Measurements from ENCODE around the gene CLDN14.

DNA sequence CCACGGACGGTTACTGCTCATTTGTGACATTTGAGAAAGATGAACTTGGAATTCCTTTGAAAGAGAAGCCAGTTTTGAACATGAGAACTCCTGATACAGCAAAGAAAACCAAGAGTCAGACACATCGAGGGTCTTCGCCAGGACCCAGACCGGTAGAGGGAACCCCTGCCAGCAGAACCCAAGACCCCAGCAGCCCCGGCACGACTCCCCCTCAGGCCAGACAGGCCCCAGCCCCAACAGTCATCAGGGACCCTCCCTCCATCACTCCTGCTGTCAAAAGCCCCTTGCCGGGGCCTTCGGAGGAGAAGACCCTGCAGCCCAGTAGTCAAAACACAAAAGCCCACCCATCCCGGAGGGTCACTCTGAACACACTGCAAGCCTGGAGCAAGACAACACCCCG, 67.0 kb downstream of the CLDN14 start:
- TF ChIP-seq POLR2A (IDR thresholded peaks at IDR 0.05; ENCODE audit: low read depth, low read length) = no peak
- no peak for TF ChIP-seq POLR2AphosphoS5 (IDR thresholded peaks at IDR 0.05; ENCODE audit: low read depth, low read length)
- TF ChIP-seq PAX5 (IDR thresholded peaks at IDR 0.05; ENCODE audit: insufficient read depth, low read length, severe bottlenecking) = no peak
- no peak for TF ChIP-seq TAF1 (IDR thresholded peaks at IDR 0.05; ENCODE audit: low read depth, low read length)
- TF ChIP-seq SPI1 (IDR thresholded peaks at IDR 0.05; ENCODE audit: low read depth, low read length) = no peak
